NCI-H510A treated with DMSO at 0.1 percent for 48 hours (cell line): ENCODE measurements around the gene FLNB.

Source experiments
- DNase-seq: peaks from one replicate; lab custom pipeline; 2025; lab: John Stamatoyannopoulos, UW

Gene FLNB

DNA sequence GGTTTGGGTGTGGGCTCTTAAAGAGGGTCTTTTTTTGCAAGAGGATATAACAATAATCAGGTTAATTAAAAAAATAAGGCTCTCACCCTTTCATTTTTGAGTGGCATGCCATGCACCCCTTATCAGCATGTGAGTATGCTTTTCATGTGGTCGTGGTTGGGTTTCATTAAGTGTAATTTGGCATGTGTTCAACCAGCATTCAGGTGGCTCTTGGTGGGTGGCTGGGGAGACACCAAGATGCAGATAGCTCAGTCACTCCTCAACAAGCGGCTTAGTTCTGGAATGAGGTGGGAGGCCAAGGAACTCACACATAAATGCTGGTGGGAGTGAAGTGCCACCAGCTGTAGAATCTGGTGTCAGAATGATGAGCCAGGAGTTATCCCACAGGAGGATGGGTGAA lies 66.8 kb downstream of the FLNB start:
- DNase-seq: no peak

DNA sequence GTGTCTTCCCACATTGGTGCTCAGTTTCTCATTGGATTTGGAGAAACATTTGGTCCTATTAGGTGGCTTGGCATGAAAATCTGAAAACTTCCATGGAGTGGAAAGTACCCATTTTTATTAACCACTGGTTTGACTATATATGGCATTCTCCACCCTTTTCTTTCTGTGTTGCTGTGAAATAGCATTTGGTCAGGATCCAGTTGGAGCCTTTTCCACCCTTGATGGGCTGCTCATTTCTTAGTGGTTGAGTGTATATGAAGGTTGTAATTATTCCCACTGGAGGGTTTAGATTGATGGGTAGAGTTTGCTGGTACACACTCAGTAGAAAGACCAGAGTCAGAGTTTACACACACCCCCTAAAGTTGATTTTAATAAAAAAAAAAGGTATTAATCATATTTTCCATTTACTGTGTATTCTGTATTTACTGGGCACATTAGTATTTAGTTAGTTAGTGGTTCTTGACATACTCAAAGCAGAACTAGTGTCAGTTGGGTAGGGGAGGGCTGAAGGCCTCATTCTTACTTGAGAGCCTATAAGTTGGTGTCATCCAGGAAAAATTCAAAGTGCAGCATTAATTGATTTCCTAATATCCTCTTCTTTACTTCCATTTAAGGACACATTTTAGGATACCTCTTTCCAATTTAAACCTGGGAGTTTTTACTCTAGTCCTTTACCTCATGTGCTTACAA lies 69.5 kb downstream of the FLNB start:
- no peak for DNase-seq

DNA sequence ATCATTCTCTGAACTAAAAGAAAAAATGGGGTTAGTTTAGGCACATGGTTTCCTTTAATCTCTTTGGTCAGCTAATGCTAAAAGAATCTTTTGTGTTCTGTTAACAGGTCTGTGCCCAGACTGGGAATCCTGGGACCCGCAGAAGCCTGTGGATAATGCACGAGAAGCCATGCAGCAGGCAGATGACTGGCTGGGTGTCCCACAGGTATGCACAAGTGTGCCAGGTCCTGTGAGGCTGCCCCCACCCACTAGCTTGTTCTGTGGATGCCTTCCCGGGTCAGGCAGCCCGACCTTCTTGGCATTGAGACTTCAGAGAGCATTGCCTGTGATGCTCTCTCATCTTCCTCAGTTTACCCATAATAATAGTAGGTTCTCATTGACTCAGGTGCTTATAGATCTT lies 70.4 kb downstream of the FLNB start:
- DNase-seq: no peak

DNA sequence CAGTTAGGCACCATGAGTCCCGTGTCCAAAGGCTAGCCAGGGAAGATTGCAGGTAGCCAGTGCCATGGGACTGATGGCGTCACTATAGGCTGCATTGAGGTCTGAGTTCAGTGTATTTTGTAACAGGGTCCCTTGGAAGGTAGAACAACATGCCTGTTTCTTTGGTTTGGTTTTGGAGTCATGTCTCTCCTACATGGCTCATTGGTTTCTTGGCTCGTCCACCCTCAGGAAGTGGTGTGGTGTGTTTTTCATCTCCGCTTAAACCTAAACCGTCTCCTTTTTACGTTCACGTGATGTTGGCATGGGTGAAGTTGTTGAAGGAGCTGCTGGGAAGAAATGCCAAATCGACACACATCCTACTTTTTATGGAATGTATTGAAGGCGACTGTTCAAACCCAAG lies 71.6 kb downstream of the FLNB start:
- no peak for DNase-seq

DNA sequence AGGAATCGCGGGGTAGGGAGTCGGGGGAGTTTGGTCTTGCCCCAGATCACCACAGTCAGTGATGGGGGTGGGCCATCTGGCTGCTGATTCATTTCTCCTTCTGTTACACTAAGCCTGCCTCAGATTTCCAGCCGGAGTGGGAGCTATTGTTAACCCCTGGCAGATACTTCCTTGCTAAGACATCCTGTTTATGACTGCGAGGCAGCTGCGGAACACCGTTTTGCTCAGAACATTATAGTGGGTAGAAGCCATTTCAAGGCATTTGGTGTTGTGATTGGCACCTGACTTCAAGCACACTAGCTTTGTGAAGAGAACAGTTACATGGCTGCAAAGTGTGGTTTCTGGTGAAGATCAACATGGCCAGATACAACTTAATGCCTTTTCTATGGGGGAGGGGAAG lies 73.8 kb downstream of the FLNB start:
- no peak for DNase-seq

DNA sequence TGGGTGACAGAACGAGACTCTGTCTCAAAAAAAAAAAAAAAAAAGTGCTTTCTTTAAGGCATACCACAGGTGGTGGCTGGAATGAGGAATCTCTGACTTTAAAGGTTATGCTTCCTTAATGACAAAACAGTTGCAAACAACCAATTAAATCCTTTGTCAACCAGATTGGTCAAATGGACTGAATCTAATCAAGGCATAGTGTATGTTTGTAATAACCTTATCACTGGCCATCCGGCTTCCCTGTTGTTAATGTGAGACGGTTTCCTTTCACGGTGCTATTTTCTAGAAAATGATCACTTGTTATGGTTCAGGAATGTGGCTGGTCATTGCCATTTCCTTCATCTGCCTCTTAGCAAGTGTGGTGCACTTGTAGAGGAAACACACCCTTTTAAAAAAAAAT lies 75.9 kb downstream of the FLNB start:
- DNase-seq: no peak

DNA sequence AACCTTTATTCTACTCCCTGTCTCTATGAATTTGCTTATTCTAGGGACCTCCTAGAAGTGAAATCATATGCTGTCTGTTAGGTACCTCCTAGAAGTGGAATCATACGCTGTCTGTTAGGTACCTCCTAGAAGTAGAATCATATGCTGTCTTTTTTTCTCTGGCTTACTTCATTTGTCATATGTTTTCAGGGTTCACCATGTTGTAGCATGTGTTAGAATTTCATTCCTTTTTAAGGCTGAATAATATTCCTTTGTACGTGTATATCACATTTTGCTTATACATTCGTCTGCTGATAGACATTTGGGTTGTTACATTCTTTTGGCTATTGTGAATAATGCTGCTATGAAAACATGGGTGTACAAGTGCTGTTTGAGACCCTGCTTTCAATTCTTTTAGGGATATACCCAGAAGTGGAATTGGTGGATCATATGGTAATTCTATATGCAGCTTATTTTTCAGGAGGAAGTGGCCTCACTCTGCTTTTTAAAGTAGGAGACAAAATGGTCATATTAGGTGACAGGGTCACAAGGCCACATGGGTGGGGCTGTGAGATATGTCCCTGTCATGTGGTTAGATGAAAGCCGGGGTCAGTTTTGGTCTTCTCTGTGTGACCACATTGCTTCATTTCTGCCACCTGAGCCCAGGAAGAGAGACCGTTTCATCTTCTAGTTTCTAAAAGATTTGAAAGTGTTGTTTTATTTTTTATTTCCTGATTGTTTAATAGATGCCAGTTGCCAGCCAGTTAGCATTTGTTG lies 76.7 kb downstream of the FLNB start:
- no peak for DNase-seq

DNA sequence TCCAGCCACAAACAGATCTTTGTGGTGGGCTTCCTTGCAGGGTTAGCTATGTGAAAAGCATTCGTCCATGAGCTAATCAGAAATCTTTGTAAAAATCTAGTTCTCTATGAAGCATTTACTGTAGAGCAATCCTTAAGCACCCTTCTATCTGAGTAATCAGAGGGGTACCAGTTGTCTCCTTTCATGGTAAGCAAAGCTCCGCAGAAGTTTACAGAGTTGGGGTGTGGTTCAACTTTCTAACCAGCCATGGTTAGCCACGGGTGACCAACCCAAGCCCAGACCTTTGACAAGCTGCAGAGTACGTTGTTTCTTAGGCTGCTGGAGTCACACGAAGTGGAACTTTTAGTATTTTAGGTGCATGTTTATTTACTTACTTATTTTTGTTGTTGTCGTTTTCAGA lies 77.4 kb downstream of the FLNB start:
- no peak for DNase-seq

DNA sequence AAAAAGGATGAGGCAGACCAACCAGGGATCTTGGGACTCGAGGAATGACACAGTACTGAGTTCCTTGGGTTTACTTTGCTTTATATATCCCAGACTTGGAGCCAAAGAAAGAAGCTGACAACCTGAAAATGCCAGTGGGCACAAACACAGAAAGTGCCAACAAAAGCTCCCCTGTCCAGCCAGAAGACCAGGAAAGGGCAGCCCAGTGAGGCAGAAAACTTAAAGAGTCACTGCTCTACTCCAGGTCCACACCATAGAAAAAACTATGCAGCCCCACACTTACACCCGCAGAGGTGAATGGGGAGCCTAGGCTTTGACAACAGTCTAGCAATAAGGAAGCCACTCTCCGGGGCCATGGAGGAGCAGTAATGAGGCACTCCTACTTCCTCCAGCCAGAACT lies 80.3 kb downstream of the FLNB start:
- no peak for DNase-seq

DNA sequence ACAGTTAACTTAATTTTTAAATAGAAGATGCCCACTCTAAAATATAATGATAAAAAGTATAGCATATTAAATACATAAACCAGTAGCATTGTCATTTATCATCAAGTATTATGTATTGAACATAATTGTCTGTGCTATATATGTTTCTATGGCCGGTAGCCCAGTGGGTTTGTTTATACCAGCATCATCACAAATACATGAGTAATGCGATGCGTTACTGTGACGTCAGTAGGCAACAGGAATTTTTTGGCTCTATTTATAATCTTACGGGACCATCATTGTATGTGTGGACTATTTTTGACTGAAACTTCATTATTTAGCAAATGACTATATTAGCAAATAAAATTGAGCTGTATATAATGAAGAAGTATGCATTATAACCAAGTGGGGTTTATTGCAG lies 82.1 kb downstream of the FLNB start:
- no peak for DNase-seq

DNA sequence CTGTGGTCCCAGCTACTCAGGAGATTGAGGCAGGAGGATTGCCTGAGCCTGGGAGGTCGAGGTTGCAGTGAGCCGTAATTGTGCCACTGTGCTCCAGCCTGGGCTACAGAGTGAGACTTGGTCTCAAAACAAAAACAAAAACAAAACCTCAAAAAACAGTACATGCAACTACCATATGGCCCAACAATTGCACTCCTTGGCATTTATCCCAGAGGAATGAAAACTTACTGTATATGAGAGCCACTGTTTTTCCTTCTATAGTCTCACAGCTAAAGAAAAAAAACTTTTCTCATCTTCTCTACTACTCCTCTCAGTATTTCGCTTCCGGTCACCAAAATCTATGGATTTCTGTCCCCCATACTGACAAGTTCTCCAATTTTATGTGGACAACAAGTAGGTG lies 84.3 kb downstream of the FLNB start:
- DNase-seq: no peak

DNA sequence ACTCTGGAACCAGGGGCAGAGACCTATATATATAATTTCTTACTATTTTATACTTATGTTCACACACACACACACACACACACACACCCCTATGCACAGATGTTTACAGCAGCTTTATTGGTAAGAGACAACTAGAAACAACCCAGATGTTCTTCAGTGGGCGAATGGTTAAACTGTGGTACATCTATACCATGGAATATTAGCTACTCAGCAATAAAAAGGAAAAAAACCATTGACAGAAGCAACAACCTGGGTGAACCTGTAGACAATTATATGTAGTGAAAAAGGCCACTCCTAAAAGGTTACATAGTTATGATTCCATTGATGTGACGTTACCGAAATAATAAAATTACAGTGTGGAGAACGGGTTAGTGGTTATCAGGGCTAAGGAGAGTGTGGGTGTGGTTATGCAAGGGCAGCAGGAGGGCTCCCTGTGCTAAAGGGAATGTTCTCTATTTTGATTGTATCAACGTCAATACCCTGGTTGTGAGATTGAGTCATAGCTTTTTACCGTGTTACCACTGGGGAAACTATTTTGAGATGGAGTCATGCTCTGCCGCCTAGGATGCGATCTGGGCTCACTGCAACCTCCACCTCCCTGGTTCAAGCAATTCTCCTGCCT lies 85.5 kb downstream of the FLNB start:
- no peak for DNase-seq

DNA sequence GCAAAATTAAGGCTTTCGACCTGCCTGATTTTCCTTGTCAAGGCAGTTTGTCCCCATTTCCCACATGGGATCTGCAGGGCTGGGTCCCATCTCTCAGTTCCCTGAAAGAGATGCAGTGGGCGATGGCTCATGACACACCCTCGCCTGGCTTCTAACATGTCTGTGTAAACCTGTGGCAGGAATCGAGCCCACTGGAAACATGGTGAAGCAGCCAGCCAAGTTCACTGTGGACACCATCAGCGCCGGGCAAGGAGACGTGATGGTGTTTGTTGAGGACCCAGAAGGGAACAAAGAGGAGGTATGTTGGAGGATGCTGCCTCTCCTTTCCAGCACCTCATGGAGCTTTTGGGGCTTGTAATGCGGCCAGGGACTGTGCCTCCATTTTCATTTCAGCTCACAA lies 86.4 kb downstream of the FLNB start:
- no peak for DNase-seq

DNA sequence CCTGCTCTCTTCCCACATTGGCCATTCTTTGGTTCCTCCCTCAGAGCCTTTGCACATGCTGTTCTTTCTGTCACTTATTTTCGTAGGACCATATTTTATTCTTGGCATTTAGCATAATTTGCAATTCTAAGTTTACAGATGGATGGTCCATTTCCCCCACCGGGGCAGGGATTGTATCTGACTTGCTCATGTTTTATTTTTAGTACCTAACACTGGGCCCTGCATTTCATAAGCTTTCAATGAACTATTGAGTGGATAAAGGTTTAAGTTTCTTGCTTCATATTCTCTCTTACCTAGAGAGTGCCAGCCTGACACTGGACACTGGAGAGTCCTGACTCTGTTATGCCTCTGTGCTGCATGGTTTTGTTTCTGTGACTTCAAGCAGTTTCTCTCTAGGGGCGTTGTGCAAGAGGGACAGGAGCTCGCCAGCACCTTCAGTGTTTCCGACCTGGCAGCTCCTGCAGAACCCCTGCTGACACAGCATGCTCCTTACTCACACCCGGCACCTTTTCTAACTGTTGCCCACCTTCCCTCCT lies 87.4 kb downstream of the FLNB start:
- no peak for DNase-seq

DNA sequence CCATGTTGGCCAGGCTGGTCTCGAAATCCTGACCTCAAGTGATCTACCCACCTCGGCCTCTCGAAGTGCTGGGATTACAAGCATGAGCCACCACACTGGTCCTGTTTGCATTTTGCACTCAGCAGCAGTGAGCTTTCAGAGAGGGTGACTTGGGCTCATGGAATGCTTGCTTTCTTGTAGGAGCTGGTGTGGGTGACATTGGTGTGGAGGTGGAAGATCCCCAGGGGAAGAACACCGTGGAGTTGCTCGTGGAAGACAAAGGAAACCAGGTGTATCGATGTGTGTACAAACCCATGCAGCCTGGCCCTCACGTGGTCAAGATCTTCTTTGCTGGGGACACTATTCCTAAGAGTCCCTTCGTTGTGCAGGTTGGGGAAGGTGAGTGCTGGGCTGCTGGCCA lies 90.3 kb downstream of the FLNB start:
- DNase-seq: no peak

DNA sequence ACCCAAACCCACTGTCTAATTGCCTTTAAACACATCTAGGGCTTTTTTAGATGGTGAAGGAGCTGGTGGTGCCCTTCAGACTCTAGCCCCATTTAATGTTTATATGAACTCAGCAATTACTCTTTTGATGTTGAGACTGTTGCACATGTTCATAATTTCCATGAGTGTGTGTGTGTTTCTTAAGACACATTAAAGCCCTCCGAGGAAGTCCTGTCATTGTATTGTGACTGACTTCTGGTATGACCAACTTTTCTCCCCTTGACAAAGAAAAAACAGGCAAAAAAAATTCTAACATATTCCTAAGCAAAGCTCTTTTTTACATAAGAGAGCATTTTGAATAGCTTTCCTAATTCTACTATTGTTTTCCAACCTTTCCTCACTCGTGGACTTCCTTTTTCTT lies 91.6 kb downstream of the FLNB start:
- no peak for DNase-seq

DNA sequence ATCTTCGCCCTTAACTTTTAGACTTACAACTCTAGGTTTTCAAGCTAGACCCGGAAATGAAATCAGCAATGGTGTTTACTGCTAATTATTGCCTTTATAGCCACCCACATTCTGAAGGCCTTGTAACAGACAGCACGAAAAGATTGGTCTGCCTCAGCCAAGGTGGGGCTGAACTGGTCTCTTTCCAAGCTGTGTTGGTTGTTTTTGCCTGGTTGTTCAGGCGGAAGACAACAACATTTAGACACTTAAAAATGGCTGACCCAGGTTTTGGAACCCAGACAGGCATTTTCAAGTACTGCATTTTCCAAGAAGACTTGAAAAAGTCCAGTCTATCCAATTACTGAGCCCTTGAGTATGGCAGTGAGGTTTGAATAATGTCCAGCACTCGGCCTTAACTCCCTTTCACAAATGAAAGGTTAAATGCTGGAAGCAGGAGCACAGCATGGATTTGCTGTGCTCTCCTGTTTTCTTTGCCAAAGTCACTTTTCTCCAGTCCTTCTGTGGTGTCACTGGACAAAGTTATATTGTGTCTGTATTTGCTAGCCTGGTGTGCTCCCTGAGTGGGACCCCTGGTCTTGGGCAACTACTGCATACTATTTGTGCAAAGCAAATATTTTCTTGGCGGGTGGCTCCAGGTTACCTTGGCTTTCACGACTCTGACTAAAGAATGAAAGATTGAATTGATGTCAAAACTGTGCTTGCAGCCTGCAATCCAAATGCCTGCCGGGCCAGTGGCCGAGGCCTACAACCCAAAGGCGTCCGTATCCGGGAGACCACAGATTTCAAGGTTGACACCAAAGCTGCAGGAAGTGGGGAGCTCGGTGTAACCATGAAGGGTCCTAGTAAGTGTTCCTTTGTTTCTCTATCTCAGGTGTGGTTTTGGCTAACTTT lies 93.5 kb downstream of the FLNB start:
- DNase-seq: no peak

DNA sequence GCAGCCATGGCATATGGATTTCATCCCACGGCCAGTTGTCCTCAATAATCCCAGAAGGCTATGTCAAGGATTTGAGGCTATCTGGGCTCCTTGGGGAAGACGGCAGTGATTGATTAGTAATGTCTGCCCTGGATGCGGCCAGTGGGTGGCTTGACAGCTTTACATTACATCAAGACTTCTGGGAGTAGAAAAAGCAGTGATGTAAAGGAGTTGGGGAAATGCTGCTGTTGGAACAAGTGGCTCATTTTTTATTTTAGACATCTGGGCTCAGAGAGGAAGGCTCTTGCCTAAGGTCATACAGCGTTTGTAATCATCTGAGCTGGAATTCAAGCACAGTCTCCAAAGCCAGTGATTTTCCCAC lies 94.1 kb downstream of the FLNB start:
- no peak for DNase-seq

DNA sequence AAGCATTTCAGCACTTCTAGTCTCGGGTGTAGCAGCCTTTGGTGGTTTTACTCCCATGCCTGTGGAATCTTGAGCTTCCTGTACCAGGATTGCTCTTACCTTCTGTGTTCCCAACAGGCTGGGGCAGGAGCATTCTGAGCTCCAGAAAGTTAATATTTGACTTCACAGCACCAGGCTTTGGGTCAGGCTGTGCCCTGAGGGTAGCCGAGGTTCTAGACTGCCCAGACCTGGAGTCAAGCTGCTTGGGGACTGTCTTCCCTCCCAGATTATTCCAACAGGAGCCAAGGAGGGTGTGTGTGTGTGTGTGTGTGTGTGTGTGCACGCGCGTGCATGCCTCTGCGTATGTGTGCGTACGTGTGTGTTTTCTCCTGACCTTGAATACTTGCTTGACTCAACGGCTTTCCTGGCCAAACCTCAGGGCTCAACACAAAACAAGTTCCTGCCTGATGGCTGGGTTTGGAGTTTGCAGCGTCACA lies 94.8 kb downstream of the FLNB start:
- DNase-seq: no peak

DNA sequence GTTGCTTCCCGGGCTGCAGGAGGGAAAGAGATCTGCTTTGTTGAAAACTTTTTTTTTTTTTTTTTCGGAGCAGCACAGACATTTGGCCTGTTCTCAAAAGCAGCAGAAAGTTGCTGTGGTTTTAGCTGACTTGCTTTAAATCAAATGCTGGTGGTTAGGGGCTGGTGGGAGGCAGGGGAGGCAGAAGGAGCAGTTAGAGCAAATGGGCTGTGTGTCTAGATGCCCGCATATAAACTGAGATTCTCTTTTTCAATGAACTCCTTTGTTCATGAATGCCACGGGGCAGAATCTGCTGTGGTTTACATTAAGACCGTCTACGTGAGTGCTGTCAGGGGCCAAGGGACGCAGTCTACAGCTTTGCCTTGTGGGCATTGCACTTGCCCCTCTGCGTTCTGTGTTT lies 95.9 kb downstream of the FLNB start:
- DNase-seq: no peak

DNA sequence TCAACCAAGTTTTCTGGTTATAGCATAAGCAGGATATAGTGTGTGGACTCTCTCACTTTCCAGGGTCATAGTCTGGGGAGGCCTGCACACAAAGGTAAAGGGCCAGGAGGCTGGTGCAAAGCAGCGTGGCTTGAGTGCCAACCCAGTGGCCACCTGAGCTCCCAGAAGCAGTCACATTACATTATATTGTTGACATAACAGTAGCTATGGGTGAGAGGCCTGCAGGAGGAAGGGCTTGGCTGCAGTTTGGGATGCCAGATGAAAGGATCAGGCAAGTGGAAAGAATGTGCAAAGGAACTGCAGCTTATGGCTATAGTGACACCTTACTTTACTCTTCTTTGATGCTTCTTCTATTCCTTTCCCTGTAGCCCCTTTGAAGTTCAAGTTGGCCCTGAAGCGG lies 96.5 kb downstream of the FLNB start:
- DNase-seq: no peak

DNA sequence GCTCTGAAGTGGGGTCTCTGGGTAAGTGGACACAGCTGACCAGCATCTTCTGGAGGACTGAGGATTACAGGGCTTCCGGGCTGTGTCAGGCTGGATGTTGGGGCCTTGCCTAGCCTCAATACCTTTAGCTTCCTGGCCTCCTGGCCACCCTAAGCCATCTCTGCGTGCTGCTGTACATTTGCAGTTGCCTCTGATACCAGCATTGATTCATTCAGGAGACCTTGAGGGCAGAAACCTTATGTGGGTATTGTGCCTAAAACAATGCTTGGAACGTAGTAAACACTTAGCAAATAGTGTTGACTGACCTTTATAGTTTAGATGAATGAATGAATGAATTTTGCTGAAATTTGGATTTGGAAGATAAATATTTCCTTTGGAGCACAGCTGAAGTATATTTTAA lies 97.0 kb downstream of the FLNB start:
- no peak for DNase-seq
